ENCODE results near the gene SYT15.
A peak's percentile ranks its signal among the peaks of the same experiment; 100 is the strongest.
"Not testable (repeated sequence)": the region's sequence is repeated elsewhere in the genome, so short reads cannot be mapped to it uniquely, and the experiment has no call there.

SYT15 gene

GRCh38 chr10:46557319-46558121 lies 21.4 kb upstream of the SYT15 start:
- no peak for DNase-seq

DNA sequence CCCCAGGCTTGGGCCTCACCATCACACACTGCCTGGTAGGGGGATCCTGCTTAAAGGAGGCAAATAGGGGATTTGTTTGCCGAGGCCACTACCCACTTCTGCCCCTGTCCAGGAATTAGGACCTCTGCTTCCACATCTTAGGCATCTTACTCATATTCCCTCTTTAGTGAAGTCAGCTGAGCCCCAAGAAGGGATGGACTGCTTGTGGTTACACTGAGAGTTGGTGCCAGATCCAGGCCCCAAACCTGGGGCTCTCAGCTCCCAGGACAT lies 20.9 kb upstream of the SYT15 start:
- DNase-seq = no peak

DNA sequence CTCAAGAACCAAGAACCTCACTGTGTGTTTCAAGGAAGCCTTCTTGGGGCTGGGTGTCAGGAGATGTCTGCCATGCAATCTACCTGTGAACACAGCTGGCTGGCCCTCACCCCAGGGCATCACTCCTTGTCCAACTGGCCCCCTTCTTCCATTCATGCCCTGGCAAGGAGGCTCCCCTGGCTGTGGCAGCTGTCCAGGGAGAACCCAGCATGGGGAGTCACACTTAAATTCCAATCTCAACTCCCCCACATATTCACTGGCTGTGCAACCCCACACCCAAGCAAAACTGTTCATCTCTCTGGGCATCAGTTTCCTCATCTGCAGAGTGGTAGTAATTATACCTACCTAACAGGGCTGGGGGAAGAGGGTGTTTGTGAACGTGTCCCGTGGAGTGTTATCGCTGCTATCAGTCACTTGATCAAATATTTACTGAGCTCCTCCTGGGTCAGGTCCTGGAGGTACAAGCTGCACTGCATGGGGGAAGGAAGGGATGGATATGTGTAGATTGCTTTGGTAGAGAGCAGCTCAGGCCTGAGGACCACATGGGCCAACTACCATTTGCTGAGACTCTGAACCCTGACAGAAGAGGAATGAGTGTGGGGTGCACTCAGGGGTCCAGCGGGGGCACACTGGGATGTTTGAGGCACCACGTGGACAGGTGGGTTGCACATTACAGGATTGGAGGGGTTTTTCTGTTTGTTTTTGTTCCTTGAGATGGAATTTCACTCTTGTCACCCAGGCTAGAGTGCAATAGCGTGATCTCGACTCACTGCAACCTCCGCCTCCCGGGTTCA lies 20.3 kb upstream of the SYT15 start:
- DNase-seq = peak; percentile 53

GRCh38 chr10:46559231-46559671 lies 19.7 kb upstream of the SYT15 start:
- no peak for DNase-seq

DNA sequence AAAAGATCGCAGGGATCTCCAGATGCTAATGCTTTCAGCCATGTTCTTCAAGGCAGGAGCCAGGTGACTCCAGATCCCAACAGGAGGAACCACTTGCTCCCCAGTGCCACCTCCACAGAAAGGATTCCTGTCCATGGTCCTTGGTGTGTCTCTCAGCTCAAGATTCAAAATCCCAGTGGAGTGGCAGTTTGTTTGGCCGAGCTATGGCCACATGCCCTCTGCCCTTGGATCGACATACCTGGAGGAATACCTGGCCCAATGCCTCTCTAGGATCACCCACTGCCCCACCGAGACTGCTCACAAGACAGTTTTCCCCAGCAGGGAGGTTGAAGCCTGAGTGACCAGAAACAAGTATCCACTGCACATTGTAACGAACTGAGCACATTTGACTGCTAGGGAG lies 18.5 kb upstream of the SYT15 start:
- DNase-seq = no peak

- DNase-seq = no peak
These were observed 18.0 kb upstream of the SYT15 start for GRCh38 chr10:46560952-46561351.

- DNase-seq = not testable (repeated sequence)
These were observed 13.2 kb upstream of the SYT15 start for GRCh38 chr10:46565591-46566332.

- not testable (repeated sequence) for DNase-seq
These were observed 11.8 kb upstream of the SYT15 start for GRCh38 chr10:46567151-46567550.

DNA sequence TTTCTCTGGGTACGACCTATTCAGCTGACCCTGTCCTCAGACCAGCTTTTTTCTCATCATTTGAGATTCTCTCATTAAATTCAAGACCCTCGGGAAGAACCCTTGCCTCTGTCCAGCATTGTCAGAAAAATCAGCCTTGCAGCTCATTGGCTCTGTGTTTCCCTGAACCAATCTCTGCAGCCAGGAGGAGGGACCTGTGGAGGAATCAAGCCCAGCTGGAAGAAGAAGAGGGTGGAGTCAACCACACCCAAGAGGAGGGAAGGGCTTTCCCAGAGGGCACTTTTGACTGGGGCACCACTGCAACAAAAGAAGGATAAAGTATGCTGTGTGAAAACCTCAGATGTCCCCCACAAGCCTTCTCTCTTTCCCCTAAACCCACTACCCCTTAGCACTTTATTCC lies 8.3 kb upstream of the SYT15 start:
- DNase-seq = not testable (repeated sequence)

- DNase-seq = not testable (repeated sequence)
These were observed 6.2 kb upstream of the SYT15 start for GRCh38 chr10:46572765-46573164.

DNA sequence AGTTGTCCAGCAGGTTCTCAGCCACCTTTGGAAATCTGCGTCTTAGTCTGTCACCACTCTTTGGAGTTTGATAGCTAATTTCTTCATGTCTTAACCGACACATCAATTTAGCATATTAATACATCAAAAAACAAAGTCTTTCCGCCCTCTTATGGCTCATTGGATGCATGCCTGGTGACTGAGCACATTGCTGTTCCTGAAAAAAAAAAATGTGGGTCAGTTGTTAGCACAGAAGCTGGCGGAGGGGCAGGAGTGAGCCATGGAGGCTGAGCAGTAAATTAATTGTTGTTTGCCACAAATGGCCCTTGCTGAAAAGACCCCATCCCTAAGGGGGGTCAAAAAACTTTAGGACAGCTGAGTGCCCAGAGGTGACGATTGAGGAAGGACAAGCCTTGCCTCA lies 5.6 kb upstream of the SYT15 start:
- not testable (repeated sequence) for DNase-seq

DNA sequence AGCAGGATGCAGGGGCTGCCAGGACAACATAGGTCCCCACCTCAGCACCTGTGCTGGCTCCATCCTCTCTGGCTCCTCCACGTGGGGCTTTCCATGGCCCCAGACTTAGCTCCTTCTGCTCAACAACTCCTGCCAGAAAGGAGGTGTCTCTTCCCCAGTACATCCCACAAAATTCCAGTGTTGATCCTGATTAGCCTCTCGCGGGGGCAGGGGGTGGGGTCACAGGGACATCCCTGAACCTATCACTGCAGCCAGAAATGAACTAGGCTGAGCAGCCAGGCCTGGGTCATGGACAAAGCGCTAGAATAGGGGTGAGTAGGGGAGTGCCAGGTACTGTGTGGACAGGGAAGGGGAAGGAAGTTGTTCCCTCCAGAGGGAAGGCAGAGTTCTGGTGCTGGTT lies 5.0 kb upstream of the SYT15 start:
- DNase-seq = not testable (repeated sequence)

DNA sequence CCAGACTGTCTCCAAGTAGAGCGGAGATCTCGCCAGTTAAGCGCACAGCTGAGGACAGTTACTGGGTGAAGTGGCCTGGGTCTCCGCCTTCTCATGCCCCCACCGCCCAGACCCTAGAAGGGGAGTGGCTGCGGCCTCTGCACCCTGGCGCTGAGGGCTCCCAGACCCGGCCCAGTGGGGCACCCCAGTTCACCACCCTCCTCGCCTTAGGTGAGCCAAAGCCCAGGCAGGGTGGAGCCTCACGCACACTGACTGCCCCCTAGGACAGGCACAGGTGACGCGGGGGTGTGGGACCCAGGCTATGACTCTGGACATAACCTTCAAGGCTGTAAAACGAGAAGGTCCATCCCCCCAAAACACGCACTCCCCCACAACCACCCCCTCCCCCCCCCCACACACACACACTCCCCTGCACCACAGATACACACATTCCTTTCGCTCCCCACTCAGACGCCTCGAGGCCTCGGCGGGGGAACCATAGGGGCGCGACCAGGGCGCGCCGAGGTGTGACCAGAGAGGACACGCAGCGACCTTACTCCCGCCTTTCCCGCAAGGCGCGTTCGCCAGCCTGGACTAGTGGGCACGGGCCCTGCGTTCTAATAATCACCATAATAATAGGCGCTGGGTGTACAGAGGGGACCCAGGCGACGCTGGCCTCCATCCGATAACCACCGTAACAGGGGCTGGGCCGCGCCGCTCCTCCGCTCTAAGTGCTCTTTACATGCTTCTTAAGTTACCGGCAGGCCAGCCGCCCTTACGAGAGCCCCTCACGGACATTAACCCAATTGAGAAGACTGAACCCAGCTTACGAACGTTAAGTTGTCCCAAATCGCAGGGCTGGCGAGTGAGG lies 1.1 kb upstream of the SYT15 start:
- DNase-seq = not testable (repeated sequence)

- DNase-seq = not testable (repeated sequence)
These were observed 450 bp downstream of the SYT15 start for GRCh38 chr10:46579378-46579777.

GRCh38 chr10:46581997-46582396 lies 3.1 kb downstream of the SYT15 start:
- not testable (repeated sequence) for DNase-seq

DNA sequence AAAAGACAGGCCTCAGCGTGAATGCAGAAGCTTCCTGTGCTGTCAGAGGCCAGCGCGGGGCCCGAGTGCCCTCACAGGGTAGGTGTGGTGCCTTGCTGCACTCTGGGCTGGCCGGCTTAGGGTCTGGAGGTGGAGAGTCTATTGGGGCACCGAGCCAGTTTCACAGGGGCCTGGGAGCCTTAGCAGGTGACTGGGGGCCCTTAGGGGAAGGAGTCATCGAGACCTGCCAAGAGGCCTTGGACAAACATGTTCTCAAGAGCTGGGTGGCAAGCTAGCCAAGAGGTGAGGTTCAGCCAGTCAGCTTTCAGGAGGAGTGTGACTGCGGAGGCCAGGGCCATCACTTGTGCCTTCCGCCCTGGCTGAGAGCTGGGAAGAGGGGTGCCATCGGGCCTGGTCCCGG lies 3.6 kb downstream of the SYT15 start:
- not testable (repeated sequence) for DNase-seq

DNA sequence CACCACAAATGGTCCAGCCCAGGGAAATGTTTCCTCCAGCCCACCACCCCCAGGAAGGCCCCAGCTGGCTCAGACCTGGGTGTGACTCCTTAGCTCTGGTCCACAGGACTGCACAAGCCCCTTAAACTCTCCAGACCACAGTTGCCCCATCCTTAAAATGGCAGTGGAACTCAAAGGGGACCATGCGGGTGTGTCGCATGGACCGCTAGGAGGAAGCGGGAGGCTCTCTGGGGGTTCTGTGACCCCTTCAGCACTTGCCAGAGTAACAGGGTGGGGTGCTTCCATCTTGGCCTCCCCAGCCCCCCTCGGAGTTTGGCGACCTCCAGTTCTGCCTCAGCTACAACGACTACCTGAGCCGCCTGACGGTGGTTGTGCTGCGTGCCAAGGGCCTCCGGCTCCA lies 5.3 kb downstream of the SYT15 start:
- DNase-seq = not testable (repeated sequence)

DNA sequence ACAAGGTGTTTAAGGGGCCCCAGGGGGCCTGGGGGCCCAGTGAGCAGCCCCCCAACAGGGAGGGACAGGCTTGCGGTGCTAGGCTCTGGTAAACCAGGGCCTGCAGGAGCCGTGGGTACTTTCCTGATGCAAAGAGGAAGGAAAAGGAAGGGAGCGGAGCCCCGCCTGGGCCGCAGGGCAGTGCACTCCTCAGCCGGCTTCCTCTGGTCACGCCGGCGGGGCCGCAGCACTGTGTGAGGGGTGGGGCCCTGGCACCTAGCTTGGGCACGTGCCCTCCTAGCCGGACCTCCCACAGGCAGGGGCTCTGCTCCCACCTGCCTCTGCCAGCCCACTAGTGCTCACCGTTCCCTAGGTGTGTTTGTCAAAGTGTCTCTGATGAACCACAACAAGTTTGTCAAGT lies 6.3 kb downstream of the SYT15 start:
- DNase-seq = not testable (repeated sequence)

DNA sequence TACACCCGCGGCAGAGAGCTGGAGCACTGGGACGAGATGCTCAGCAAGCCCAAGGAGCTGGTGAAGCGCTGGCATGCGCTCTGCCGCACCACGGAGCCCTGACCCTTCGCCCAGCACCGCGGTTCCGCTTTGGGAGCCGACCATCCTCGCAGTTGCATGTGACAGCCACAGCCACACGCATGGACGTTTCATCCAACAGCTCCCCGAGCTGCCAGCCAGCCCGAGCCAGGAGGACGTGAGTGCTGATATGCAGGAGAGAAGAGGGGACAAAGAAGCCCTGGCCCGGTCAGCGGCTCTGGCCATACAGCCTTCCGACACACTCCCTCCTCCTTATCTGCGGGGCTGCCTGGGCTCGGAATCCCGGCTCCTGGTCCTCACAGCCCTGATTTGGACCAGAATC lies 8.6 kb downstream of the SYT15 start:
- DNase-seq = not testable (repeated sequence)

DNA sequence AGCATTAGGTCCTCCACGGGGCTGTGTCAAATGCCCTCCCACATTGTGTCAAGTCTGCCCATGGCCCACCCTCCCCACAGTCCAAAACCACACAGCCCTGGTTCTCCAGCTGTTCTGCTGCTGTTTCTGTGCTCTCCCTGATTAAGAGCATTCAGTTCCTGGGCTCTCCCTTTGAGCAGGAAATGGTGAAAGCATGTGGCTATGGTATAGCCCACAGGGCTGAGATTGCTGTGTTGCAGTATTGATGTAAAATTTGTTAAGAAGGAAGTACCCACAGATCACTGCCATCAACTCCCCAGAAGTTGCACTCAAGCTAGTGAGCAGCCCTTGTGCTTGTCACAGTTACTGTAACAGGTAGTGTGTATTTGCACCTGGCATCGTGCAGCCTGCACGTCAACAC lies 9.3 kb downstream of the SYT15 start:
- DNase-seq = not testable (repeated sequence)

GRCh38 chr10:46589589-46589988 lies 10.7 kb downstream of the SYT15 start:
- not testable (repeated sequence) for DNase-seq

GRCh38 chr10:46591053-46591452 lies 12.1 kb downstream of the SYT15 start:
- DNase-seq = not testable (repeated sequence)

DNA sequence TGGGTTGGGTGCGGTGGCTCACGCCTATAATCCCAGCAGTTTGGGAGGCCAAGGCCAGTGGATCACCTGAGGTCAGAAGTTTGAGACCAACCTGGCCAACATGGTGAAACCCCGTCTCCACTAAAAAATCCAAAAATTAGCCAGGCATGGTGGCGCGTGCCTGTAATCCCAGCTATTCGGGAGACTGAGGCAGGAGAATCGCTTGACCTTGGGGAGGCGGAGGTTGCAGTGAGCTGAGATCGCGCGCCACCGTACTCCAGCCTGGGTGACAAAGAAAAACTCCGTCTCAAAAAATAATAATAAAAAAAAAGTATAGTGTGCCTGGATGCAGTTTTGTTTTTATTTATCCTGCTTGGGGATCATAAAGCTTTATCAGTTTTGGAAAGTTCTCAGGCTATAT lies 14.4 kb downstream of the SYT15 start:
- not testable (repeated sequence) for DNase-seq

Measured in NCI-H510A (cell line).